IPS-15b (cell line): ENCODE measurements around the gene ZDHHC15.
"Not testable (repeated sequence)": the region's sequence is repeated elsewhere in the genome, so short reads cannot be mapped to it uniquely, and the experiment has no call there.

Source experiments
- H3K27me3 ChIP-seq: one replicate; pipeline ENCODE4 v1.6.1; 2013; ENCODE audit warnings: low read length; ENCODE audit not compliant: control insufficient read depth, insufficient read depth
- H3K36me3 ChIP-seq: one replicate; pipeline ENCODE4 v1.6.1; 2013; ENCODE audit warnings: low read length; ENCODE audit not compliant: control insufficient read depth, insufficient read depth
- H3K4me1 ChIP-seq: one replicate; pipeline ENCODE4 v1.6.1; 2013; ENCODE audit warnings: mild to moderate bottlenecking, low read length; ENCODE audit not compliant: control insufficient read depth, insufficient read depth
- H3K4me3 ChIP-seq: one replicate; pipeline ENCODE4 v1.5.1; 2013; ENCODE audit warnings: low read depth, low read length
- H3K9ac ChIP-seq: one replicate; pipeline ENCODE4 v1.6.1; 2013; ENCODE audit warnings: low read depth, mild to moderate bottlenecking, low read length
- H3K9me3 ChIP-seq: one replicate; pipeline ENCODE4 v1.6.1; 2013; ENCODE audit warnings: mild to moderate bottlenecking, low read length; ENCODE audit not compliant: control insufficient read depth, insufficient read depth

Gene ZDHHC15

DNA sequence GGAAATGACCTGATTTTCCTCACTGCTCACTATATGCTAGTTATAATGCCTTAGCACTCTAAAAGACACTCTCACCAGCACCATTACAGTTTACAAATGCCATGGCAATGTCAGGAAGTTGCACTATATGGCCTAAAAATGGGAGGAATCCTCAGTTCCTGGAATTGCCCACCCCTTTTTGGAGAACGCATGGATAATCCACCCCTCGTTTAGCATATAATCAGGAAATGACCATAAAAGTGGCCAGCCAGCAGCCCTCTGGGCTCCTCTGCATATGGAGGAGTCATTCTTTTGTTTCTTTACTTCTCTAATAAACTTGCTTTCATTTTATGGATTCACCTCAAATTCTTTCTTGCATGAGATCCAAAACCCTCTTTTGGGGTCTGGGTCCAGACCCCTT, 156.0 kb downstream of the ZDHHC15 start:
- Histone ChIP-seq H3K27me3 (no peaks in the 10 kb centered on the region), H3K4me3 (no peak overlapping the region), H3K9ac (no peak overlapping the region), H3K9me3 (peaks cover 7% of the 10 kb centered on the region), H3K36me3 (no peaks in the 10 kb centered on the region), H3K4me1 (no peaks in the 10 kb centered on the region)

DNA sequence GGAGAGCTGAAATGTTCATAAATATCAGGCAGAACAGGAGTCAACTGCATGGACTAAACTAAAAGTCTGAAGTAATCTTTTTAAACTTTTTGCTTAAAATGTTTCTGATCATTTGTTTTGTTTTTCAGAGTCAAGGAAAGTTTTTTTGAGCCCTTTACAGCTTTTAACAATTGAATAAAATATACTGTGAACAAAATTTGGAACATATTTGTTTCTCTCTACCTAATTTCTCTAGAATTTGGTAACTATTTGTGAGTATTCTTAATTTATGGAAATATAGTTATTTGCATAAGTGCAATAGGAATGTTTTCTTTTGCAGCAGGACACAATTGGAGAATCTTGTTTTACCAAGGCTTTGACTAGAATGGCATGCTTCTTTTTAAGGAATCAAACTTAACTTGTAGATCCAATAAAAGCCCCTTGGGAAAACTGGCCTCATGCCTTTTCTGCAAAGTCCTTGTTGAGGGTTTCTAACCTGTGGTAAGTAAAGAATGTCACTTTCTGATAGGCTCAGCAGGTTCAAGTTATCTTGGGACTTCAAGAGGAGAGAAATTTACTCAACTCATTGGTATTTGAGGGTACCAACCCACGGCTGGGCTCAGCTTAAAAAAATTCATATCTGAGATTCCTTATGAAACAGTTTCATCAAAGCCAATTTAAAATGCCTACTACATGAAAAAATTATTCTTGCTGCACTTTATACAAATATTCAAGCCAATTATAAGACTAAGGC, 157.4 kb downstream of the ZDHHC15 start:
- Histone ChIP-seq H3K36me3 (no peaks in the 10 kb centered on the region), H3K4me1 (no peaks in the 10 kb centered on the region), H3K4me3 (no peak overlapping the region), H3K9ac (no peak overlapping the region), H3K9me3 (peaks cover 7% of the 10 kb centered on the region), H3K27me3 (no peaks in the 10 kb centered on the region)

DNA sequence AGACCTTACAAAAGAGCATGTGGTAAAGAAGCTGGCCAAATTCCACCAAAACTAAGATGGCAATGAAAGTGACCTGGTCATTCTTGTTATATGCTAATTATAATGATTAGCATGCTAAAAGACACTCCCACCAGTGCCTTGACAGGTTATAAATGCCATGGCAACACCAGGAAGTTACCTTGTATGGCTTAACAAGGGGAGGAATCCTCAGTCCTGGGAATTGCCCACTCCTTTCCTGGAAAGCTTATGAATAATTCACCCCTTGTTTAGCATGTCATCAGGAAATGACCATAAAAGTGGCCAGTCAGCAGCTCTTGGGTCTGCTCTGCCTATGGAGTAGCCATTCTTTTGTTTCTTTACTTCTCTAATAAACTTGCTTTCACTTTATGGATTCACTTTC, 161.0 kb downstream of the ZDHHC15 start:
- Histone ChIP-seq H3K9me3 (peaks cover 11% of the 10 kb centered on the region), H3K4me1 (no peaks in the 10 kb centered on the region), H3K4me3 (no peak overlapping the region), H3K27me3 (no peaks in the 10 kb centered on the region), H3K36me3 (no peaks in the 10 kb centered on the region), H3K9ac (no peak overlapping the region)

DNA sequence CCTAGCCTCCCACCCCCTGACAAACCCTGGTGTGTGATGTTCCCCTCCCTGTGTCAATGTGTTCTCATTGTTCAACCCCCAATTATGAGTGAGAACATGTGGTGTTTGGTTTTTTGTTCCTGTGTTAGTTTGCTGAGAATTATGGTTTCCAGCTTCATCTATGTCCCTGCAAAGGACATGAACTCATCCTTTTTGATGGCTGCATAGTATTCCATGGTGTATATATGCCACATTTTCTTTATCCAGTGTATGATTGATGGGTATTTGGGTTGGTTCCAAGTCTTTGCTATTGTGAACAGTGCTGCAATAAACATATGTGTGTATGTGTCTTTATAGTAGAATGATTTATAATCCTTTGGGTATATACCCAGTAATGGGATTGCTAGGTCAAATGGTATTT, 174.2 kb downstream of the ZDHHC15 start:
- H3K27me3 ChIP-seq, H3K4me1 ChIP-seq, H3K9me3 ChIP-seq, H3K36me3 ChIP-seq, H3K4me3 ChIP-seq, H3K9ac ChIP-seq: not testable (repeated sequence)

DNA sequence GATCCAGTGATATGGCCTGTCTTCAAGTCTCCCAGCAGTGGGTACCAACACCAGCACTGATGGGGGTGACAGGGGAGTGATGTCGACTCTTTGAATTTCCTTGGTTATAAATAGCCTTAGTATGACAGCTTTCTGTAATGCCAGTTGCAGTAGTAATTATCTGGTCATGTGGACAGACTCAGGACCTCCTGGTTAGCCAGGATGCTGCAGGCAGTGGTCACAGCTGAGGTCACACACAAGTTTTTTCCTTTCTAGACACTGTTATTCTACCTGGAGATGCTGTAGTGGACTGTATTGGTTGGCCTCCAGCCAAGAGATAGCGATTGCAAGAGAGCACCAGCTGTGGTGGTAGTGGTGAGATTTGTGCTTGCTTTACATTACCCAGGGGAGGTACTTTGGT, 185.3 kb downstream of the ZDHHC15 start:
- no peak overlapping the region for H3K9ac ChIP-seq
- H3K9me3 ChIP-seq: peaks cover 3% of the 10 kb centered on the region
- no peaks in the 10 kb centered on the region for H3K27me3 ChIP-seq

DNA sequence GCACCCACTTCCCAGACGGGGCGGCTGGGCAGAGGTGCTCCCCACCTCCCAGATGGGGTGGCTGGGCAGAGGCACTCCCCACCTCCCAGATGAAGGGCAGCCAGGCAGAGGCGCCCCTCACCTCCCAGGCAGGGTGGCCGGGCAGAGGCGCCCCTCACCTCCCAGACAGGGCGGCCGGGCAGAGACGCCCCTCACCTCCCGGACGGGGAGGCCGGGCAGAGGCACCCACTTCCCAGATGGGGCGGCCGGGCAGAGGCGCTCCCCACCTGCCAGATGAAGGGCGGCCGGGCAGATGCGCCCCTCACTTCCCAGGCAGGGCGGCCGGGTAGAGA, 187.7 kb downstream of the ZDHHC15 start:
- Histone ChIP-seq H3K9ac (no peak overlapping the region), H3K36me3 (no peaks in the 10 kb centered on the region), H3K9me3 (peaks cover 6% of the 10 kb centered on the region), H3K4me1 (no peaks in the 10 kb centered on the region), H3K4me3 (no peak overlapping the region), H3K27me3 (no peaks in the 10 kb centered on the region)

More for the DNA sequence above, 185.3 kb downstream of the ZDHHC15 start:
- H3K36me3 ChIP-seq: no peaks in the 10 kb centered on the region
- no peak overlapping the region for H3K4me3 ChIP-seq
- no peaks in the 10 kb centered on the region for H3K4me1 ChIP-seq

DNA sequence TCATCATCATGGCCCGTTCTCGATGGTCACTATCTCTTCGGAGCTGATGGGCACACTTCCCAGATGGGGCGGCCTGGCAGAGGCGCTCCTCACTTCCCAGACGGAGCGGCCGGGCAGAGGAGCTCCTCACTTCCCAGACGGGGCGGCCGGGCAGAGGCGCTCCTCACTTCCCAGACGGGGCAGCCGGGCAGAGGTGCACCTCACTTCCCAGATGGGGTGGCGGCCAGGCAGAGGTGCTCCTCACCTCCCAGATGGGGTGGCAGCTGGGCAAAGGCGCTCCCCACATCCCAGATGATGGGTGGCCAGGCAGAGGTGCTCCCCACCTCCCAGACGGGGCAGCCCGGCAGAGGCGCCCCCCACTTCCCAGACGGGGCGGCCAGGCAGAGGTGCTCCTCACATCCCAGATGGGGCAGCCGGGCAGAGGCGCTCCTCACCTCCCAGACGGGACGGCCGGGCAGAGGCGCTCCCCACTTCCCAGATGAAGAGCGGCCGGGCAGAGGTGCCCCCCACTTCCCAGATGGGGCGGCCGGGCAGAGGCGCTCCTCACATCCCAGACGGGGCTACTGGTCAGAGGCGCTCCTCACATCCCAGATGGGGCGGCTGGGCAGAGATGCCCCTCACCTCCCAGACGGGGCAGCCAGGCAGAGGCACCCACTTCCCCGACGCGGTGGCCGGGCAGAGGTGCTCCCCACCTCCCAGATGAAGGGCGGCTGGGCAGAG, 188.3 kb downstream of the ZDHHC15 start:
- not testable (repeated sequence) for H3K27me3 ChIP-seq, H3K9me3 ChIP-seq, H3K4me3 ChIP-seq, H3K36me3 ChIP-seq, H3K9ac ChIP-seq, H3K4me1 ChIP-seq

DNA sequence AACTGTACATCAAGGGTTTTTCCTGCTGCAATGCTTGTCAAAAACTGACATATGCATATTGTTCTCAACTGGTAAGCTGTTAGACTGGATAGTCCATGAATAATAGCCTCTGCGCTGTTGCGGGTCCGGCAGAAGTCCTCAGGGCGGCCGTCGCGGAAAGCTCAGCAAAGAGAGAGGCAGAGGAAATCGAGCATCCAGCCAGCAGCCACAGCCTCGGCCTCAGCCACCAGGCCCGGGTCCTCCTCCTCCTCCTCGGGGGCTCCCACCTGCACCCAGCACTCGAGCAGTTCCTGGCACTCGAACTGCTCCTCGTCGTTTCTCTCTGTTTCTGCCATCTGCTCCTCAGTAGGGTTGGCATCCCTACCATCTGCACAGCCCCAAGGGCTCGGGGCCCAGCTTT, 195.2 kb downstream of the ZDHHC15 start:
- H3K9ac ChIP-seq: no peak overlapping the region
- H3K4me1 ChIP-seq: no peaks in the 10 kb centered on the region
- H3K36me3 ChIP-seq: peaks cover 4% of the 10 kb centered on the region
- peaks cover 4% of the 10 kb centered on the region for H3K9me3 ChIP-seq
- no peaks in the 10 kb centered on the region for H3K27me3 ChIP-seq
- H3K4me3 ChIP-seq: no peak overlapping the region
